Measurements from ENCODE around the gene NCR3LG1. TPM values are rescaled to one million over a fixed set of nuclear protein-coding genes. Genes with fewer than 3 reads are reported as not detected.

NCR3LG1 gene
- total and polyA plus RNA-seq, 4 donors, result 0.94 to 5.8 (median 2.2) TPM

DNA sequence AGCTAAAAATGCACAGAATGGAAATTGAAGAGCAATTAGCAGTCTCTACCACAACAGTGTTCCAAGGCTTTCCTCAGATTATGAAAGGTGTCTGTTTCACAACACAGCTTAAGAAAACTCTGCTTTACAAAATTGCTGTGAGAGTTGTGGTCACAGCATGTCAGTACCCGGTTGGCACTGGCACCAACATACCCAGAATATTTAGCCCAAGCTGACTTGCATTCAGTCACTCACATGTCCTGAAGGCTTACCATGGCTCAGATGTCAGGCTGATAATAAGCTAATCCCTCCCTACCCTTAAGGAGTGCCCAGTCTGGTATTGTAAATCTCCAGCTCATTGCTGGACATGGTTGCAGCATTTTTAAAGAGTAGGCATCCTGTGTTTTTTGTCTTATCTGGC, 14.9 kb downstream of the NCR3LG1 start:
- DNase-seq, result no peak
- ATAC-seq (ENCODE audit: insufficient read depth, low FRiP score), result no peak
- TF ChIP-seq, protein P1, sequence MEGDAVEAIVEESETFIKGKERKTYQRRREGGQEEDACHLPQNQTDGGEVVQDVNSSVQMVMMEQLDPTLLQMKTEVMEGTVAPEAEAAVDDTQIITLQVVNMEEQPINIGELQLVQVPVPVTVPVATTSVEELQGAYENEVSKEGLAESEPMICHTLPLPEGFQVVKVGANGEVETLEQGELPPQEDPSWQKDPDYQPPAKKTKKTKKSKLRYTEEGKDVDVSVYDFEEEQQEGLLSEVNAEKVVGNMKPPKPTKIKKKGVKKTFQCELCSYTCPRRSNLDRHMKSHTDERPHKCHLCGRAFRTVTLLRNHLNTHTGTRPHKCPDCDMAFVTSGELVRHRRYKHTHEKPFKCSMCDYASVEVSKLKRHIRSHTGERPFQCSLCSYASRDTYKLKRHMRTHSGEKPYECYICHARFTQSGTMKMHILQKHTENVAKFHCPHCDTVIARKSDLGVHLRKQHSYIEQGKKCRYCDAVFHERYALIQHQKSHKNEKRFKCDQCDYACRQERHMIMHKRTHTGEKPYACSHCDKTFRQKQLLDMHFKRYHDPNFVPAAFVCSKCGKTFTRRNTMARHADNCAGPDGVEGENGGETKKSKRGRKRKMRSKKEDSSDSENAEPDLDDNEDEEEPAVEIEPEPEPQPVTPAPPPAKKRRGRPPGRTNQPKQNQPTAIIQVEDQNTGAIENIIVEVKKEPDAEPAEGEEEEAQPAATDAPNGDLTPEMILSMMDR (IDR thresholded peaks at IDR 0.05; ENCODE audit: control extremely low read depth, extremely low read depth), result no peak
- H3K27me3 ChIP-seq (ENCODE audit: control insufficient read depth in 3 of 3, insufficient read depth in 3 of 3, low read length in 2 of 3), result no peaks in the 10 kb centered on the region
- WGBS, 2 donors, result 41 to 79% methylated on average over 1 of the region's 1 CpG
- no peak overlapping the region for H3K4me3 ChIP-seq
- H3K36me3 ChIP-seq (ENCODE audit: control insufficient read depth in 4 of 4, insufficient read depth in 4 of 4, low read length in 4 of 4), result peaks cover 0 to 12% (median 5%) of the 10 kb centered on the region in 4 donors
- H3K9ac ChIP-seq (ENCODE audit: insufficient read depth in 1 of 2, low read length in 2 of 2), result no peak overlapping the region
- H3K27ac ChIP-seq (ENCODE audit: low read depth in 1 of 2, low read length in 1 of 2), result no peak overlapping the region
- H3K4me1 ChIP-seq (ENCODE audit: control insufficient read depth in 5 of 5, insufficient read depth in 5 of 5, low read length in 5 of 5), result no peaks in the 10 kb centered on the region
- H3K9me3 ChIP-seq (ENCODE audit: control insufficient read depth in 4 of 4, insufficient read depth in 3 of 4, low read length in 3 of 4), result peaks cover 2 to 26% (median 21%) of the 10 kb centered on the region in 4 donors

GRCh38 chr11:17368551-17368950, 17.0 kb downstream of the NCR3LG1 start:
- H3K4me3 ChIP-seq, result no peak overlapping the region
- H3K4me1 ChIP-seq (ENCODE audit: control insufficient read depth in 5 of 5, insufficient read depth in 5 of 5, low read length in 5 of 5), result no peaks in the 10 kb centered on the region
- peaks cover 0 to 23% (median 8%) of the 10 kb centered on the region in 4 donors for H3K36me3 ChIP-seq (ENCODE audit: control insufficient read depth in 4 of 4, insufficient read depth in 4 of 4, low read length in 4 of 4)
- WGBS, 2 donors, result 94 to 97% methylated on average over 3 of the region's 3 CpGs
- H3K27ac ChIP-seq (ENCODE audit: low read depth in 1 of 2, low read length in 1 of 2), result no peak overlapping the region
- no peaks in the 10 kb centered on the region for H3K27me3 ChIP-seq (ENCODE audit: control insufficient read depth in 3 of 3, insufficient read depth in 3 of 3, low read length in 2 of 3)
- peaks cover 2 to 45% (median 36%) of the 10 kb centered on the region in 4 donors for H3K9me3 ChIP-seq (ENCODE audit: control insufficient read depth in 4 of 4, insufficient read depth in 3 of 4, low read length in 3 of 4)
- no peak for DNase-seq
- no peak for ATAC-seq (ENCODE audit: insufficient read depth, low FRiP score)
- no peak overlapping the region for H3K9ac ChIP-seq (ENCODE audit: insufficient read depth in 1 of 2, low read length in 2 of 2)
- TF ChIP-seq, protein P1 (IDR thresholded peaks at IDR 0.05; ENCODE audit: control extremely low read depth, extremely low read depth), result no peak

DNA sequence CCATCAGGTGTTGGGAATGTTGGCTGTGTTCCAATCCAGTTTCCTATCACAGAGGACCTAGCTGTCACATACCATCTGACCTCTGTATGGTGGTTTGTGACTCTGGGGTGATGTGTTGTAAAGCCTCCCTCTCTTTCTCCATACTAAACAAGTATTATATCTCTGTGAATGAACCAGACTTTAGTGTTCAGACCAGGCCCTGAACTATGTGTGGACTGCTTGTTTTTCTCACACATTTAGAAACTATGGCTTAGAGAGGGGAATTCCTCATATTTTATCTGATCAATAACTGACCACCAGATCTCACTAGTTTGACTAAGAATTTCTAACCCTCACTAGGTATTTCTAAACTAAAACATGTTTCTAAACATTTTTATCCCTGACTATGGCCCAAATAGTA, 17.5 kb downstream of the NCR3LG1 start:
- Histone ChIP-seq H3K4me3 (no peak overlapping the region), H3K36me3 (ENCODE audit: control insufficient read depth in 4 of 4, insufficient read depth in 4 of 4, low read length in 4 of 4) (peaks cover 0 to 23% (median 10%) of the 10 kb centered on the region in 4 donors), H3K9ac (ENCODE audit: insufficient read depth in 1 of 2, low read length in 2 of 2) (no peak overlapping the region), H3K27me3 (ENCODE audit: control insufficient read depth in 3 of 3, insufficient read depth in 3 of 3, low read length in 2 of 3) (no peaks in the 10 kb centered on the region), H3K4me1 (ENCODE audit: control insufficient read depth in 5 of 5, insufficient read depth in 5 of 5, low read length in 5 of 5) (no peaks in the 10 kb centered on the region), H3K27ac (ENCODE audit: low read depth in 1 of 2, low read length in 1 of 2) (no peak overlapping the region), H3K9me3 (ENCODE audit: control insufficient read depth in 4 of 4, insufficient read depth in 3 of 4, low read length in 3 of 4) (peaks cover 2 to 49% (median 38%) of the 10 kb centered on the region in 4 donors)
- TF ChIP-seq, protein P1 (IDR thresholded peaks at IDR 0.05; ENCODE audit: control extremely low read depth, extremely low read depth), result no peak
- ATAC-seq (ENCODE audit: insufficient read depth, low FRiP score) (no peak), DNase-seq (no peak)

DNA sequence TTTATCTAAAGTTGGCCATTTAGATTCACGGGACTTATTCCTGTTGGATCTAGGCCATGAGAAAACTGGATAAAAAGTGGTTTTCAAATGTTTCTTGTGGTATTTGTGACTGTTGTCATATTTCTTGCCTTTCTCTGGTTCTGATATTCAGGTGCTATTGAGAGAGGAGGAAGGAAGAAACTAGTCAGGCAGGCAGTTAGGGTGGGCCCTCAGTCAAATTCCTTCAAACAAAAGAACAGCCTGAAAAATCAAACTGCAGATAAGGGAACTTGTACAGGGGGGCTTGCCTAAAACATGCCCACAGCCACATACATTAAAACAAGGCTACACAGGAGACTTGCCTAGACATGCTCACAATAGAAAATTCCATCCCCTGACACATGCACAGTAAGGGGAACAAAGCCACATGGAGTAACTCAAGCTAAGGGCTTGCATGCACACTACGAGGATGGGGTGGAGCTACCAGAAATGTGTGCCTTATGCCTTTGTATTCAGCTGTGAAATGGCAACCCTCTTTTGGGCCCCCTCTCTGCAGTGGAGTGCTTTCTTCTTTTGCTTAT, 18.2 kb downstream of the NCR3LG1 start:
- Histone ChIP-seq H3K9me3 (ENCODE audit: control insufficient read depth in 4 of 4, insufficient read depth in 3 of 4, low read length in 3 of 4) (peaks cover 2 to 49% (median 38%) of the 10 kb centered on the region in 4 donors), H3K27me3 (ENCODE audit: control insufficient read depth in 3 of 3, insufficient read depth in 3 of 3, low read length in 2 of 3) (no peaks in the 10 kb centered on the region), H3K4me1 (ENCODE audit: control insufficient read depth in 5 of 5, insufficient read depth in 5 of 5, low read length in 5 of 5) (no peaks in the 10 kb centered on the region), H3K36me3 (ENCODE audit: control insufficient read depth in 4 of 4, insufficient read depth in 4 of 4, low read length in 4 of 4) (peaks cover 0 to 23% (median 10%) of the 10 kb centered on the region in 4 donors), H3K9ac (ENCODE audit: insufficient read depth in 1 of 2, low read length in 2 of 2) (no peak overlapping the region), H3K27ac (ENCODE audit: low read depth in 1 of 2, low read length in 1 of 2) (no peak overlapping the region), H3K4me3 (no peak overlapping the region)
- ATAC-seq (ENCODE audit: insufficient read depth, low FRiP score) (no peak), DNase-seq (no peak)
- 87 to 94% methylated on average over 2 of the region's 2 CpGs for WGBS, 2 donors
- TF ChIP-seq, protein P1 (IDR thresholded peaks at IDR 0.05; ENCODE audit: control extremely low read depth, extremely low read depth), result no peak
